Measurements from ENCODE around the gene MAD1L1.

DNA sequence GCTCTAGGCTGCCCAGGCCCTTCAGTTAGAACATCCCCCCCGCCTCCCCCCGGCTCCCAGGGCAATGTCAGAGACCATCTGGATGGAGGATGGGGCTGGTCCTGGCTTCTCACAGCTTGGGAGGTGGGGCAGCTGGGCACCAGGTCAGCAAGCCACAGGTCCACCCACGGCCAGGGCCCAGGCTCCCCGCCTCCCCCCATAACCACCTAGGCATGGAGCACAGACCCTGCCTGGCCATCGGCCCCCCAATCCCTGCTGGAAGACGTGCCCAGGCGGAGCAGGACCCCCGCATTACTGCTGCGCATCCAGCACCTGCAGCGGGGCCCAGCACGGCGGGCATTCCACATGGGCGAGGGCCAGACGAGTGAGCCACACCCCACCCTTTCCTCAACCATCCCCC lies 393.0 kb downstream of the MAD1L1 start:
- TF ChIP-seq, protein P1, sequence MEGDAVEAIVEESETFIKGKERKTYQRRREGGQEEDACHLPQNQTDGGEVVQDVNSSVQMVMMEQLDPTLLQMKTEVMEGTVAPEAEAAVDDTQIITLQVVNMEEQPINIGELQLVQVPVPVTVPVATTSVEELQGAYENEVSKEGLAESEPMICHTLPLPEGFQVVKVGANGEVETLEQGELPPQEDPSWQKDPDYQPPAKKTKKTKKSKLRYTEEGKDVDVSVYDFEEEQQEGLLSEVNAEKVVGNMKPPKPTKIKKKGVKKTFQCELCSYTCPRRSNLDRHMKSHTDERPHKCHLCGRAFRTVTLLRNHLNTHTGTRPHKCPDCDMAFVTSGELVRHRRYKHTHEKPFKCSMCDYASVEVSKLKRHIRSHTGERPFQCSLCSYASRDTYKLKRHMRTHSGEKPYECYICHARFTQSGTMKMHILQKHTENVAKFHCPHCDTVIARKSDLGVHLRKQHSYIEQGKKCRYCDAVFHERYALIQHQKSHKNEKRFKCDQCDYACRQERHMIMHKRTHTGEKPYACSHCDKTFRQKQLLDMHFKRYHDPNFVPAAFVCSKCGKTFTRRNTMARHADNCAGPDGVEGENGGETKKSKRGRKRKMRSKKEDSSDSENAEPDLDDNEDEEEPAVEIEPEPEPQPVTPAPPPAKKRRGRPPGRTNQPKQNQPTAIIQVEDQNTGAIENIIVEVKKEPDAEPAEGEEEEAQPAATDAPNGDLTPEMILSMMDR (IDR thresholded peaks at IDR 0.05; ENCODE audit: insufficient read depth, low read length, poor library complexity, severe bottlenecking) = no peak
- no peak for TF ChIP-seq EZH2phosphoT487 (conservative IDR thresholded peaks at IDR 0.05; ENCODE audit: low read length)
